OCI-LY7 (cell line): ENCODE measurements around the gene ROCK2. TPM values are rescaled to one million over a fixed set of nuclear protein-coding genes. Genes with fewer than 3 reads are reported as not detected.
"Not testable (repeated sequence)": the region's sequence is repeated elsewhere in the genome, so short reads cannot be mapped to it uniquely, and the experiment has no call there.

Experiments
- BruUV-seq: library from RNA; stranded (reverse); fragments of 400-500 nt; replicated peaks from 2 replicates; lab custom pipeline; 2021; lab: Mats Ljungman, UMichigan
- CTCF ChIA-PET: fragments of 300-600 bp; sonication (Branson Sonifier 250); formaldehyde crosslinking; loops from one replicate; lab custom pipeline; 2022; ENCODE audit warnings: antibody characterized with exemption; ENCODE audit not compliant: unreplicated experiment; lab: Charles Lee
- POLR2A ChIA-PET: fragments of 300-600 bp; sonication (Branson Sonifier 250); formaldehyde crosslinking; loops from one replicate; lab custom pipeline; 2022; ENCODE audit warnings: antibody characterized with exemption; lab: Charles Lee
- DNase-seq: peaks from one replicate; pipeline ENCODE4 v3.0.0-alpha.2; 2015; ENCODE audit warnings: low spot score
- H2AFZ ChIP-seq: fragments of 200-600 bp; sonication (generic), shearing (Covaris generic); 2 replicates; pipeline ENCODE4 v1.6.1; 2014; ENCODE audit warnings: mild to moderate bottlenecking, antibody characterized with exemption, low read length, moderate library complexity
- H3K27ac ChIP-seq: fragments of 200-600 bp; sonication (generic); 2 replicates; pipeline ENCODE4 v1.5.1; 2014; ENCODE audit warnings: mixed run types, low read depth, mild to moderate bottlenecking, moderate library complexity, low read length, inconsistent platforms; ENCODE audit not compliant: poor library complexity, severe bottlenecking
- H3K36me3 ChIP-seq: fragments of 200-600 bp; sonication (generic); 2 replicates; pipeline ENCODE4 v1.6.1; 2014; ENCODE audit warnings: mild to moderate bottlenecking, antibody characterized with exemption, low read length, moderate library complexity, mixed read lengths; ENCODE audit not compliant: insufficient read depth
- H3K4me1 ChIP-seq: fragments of 200-600 bp; sonication (generic); 2 replicates; pipeline ENCODE4 v1.5.1; 2014; ENCODE audit warnings: mild to moderate bottlenecking, low read length; ENCODE audit not compliant: insufficient read depth, poor library complexity, severe bottlenecking
- H3K4me2 ChIP-seq: fragments of 200-600 bp; sonication (generic); 2 replicates; pipeline ENCODE4 v1.6.1; 2014; ENCODE audit warnings: mild to moderate bottlenecking, low read length
- H3K4me3 ChIP-seq: fragments of 200-600 bp; sonication (generic); 2 replicates; pipeline ENCODE4 v1.5.1; 2014; ENCODE audit warnings: mild to moderate bottlenecking, low read depth, low read length; ENCODE audit not compliant: poor library complexity, severe bottlenecking
- H3K79me2 ChIP-seq: fragments of 200-600 bp; sonication (generic); 2 replicates; pipeline ENCODE4 v1.6.1; 2016; ENCODE audit warnings: low read depth, mild to moderate bottlenecking, low read length, moderate library complexity, mixed read lengths; ENCODE audit not compliant: insufficient read depth
- H3K9me2 ChIP-seq: fragments of 200-600 bp; sonication (generic); 2 replicates; pipeline ENCODE4 v1.6.1; 2016; ENCODE audit warnings: mild to moderate bottlenecking, low read length, mixed read lengths; ENCODE audit not compliant: insufficient read depth
- H3K9me3 ChIP-seq: fragments of 200-600 bp; sonication (generic); 2 replicates; pipeline ENCODE4 v1.6.1; 2014; ENCODE audit warnings: mild to moderate bottlenecking, mixed run types, low read length, mixed read lengths
- H4K20me1 ChIP-seq: fragments of 200-600 bp; sonication (generic); 2 replicates; pipeline ENCODE4 v1.6.1; 2014; ENCODE audit warnings: mild to moderate bottlenecking, antibody characterized with exemption, low read length, moderate library complexity, mixed read lengths; ENCODE audit not compliant: insufficient read depth
- EZH2phosphoT487 ChIP-seq: fragments of 200-600 bp; sonication (generic); IDR thresholded peaks from 2 replicates; pipeline ENCODE4 v1.6.1; 2018; ENCODE audit warnings: low read depth, borderline replicate concordance, mild to moderate bottlenecking, mixed run types, antibody characterized with exemption, low read length, moderate library complexity, mixed read lengths
- intact Hi-C: fragments of 100-400 bp; cut with micrococcal nuclease; formaldehyde crosslinking; loops from one replicate; pipeline ENCODE4 v1.10.0; 2022; ENCODE audit not compliant: unreplicated experiment
- total RNA-seq, 2 experiments: library from RNA; depleted of rRNA in 1 of 2; stranded (reverse); fragments of >200 nt in 1 of 2; shearing (Covaris generic) in 1 of 2; gene quantifications; 2 replicates each; pipeline ENCODE4 v1.2.3, GENCODE V29; 2014 to 2022
- TF ChIP-seq, protein P1 (sequence below): fragments of 200-600 bp; sonication (generic); conservative IDR thresholded peaks from 2 replicates; pipeline ENCODE4 v1.5.1; 2014; ENCODE audit warnings: mild to moderate bottlenecking, antibody characterized with exemption, low read length, moderate library complexity, mixed read lengths

ROCK2 gene
- total RNA-seq, 2 experiments from 2014 or later, result 12.4 to 21.0 TPM

DNA sequence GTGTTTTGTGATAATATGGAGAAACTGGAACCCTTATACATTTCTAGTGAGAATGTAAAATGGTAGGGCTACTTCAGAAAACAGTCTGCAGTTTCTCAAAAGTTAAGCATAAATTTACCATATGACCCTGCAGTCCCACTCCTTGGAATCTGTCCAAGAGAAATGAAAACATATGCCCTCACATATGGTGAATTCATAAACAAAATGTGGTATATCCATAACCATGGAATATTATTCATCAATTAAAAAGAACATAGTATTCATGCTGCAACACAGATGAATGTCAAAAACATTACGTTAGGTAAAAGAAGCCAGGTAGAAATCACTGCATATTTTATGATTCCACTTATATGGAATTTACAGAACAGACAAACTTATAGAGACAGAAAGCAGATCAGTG, 11.8 kb downstream of the ROCK2 start:
- Histone ChIP-seq H3K79me2 (peaks cover 56% of the 10 kb centered on the region), H3K36me3 (no peaks in the 10 kb centered on the region), H3K4me2 (no peak overlapping the region), H3K9me2 (no peaks in the 10 kb centered on the region), H3K9me3 (peaks cover 5% of the 10 kb centered on the region; the same call in 1 of the 2 replicates), H3K27ac (no peak overlapping the region), H3K4me1 (no peaks in the 10 kb centered on the region), H4K20me1 (0 out of 2 replicates have a peak, but pooled peaks cover 9% of the 10 kb centered on the region), H2AFZ (no peak overlapping the region), H3K4me3 (no peak overlapping the region)
- intact Hi-C loops, result no loop called here
- TF ChIP-seq, protein P1, sequence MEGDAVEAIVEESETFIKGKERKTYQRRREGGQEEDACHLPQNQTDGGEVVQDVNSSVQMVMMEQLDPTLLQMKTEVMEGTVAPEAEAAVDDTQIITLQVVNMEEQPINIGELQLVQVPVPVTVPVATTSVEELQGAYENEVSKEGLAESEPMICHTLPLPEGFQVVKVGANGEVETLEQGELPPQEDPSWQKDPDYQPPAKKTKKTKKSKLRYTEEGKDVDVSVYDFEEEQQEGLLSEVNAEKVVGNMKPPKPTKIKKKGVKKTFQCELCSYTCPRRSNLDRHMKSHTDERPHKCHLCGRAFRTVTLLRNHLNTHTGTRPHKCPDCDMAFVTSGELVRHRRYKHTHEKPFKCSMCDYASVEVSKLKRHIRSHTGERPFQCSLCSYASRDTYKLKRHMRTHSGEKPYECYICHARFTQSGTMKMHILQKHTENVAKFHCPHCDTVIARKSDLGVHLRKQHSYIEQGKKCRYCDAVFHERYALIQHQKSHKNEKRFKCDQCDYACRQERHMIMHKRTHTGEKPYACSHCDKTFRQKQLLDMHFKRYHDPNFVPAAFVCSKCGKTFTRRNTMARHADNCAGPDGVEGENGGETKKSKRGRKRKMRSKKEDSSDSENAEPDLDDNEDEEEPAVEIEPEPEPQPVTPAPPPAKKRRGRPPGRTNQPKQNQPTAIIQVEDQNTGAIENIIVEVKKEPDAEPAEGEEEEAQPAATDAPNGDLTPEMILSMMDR, result no peak
- TF ChIP-seq EZH2phosphoT487, result no peak
- POLR2A ChIA-PET, result no interaction called here
- no TSS peak for BruUV-seq
- no peak for DNase-seq
- CTCF ChIA-PET, result no interaction called here

DNA sequence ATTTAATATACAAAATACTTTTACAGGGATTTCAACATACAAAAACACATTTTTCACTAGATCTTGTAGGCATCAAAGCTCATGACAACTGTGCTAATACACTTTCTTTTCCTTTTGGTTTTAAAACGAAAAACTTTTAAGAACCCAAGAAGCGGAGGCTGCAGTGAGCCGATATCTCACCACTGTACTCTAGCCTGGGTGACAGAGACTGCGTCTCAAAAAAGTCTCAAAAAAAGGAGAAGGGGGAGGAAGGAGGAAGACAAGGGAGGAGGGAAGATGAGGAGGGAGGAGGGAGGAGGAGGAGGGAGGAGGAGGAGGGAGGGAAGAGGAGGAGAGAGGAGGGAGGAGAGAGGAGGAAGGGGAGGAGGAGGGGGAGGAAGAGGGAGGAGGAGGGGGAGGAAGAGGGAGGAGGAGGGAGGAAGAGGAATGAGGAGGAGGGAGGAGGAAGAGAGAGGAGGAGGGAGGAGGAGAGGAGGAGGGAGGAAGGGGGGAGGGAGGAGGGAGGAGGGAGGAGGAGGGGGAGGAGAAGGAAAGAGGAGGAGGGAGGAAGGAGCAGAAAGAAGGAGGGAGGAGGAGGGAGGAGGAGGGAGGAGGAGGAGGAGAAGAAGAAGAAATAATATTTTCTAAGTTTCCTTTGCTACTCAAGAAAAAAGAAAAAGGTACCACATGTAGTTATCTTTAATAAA, 13.8 kb downstream of the ROCK2 start:
- intact Hi-C loops, result no loop called here
- Histone ChIP-seq H3K4me2 (no peak overlapping the region), H3K4me1 (no peaks in the 10 kb centered on the region), H3K27ac (no peak overlapping the region), H3K9me2 (no peaks in the 10 kb centered on the region), H3K36me3 (no peaks in the 10 kb centered on the region), H3K79me2 (peaks cover 48% of the 10 kb centered on the region), H2AFZ (no peak overlapping the region), H3K4me3 (no peak overlapping the region), H3K9me3 (peaks cover 5% of the 10 kb centered on the region; the same call in 1 of the 2 replicates), H4K20me1 (peaks cover 13% of the 10 kb centered on the region; the same call in 1 of the 2 replicates)
- no peak for TF ChIP-seq EZH2phosphoT487
- TF ChIP-seq, protein P1, result no peak
- BruUV-seq, result no TSS peak
- ChIA-PET POLR2A (no interaction called here), CTCF (no interaction called here)
- no peak for DNase-seq

DNA sequence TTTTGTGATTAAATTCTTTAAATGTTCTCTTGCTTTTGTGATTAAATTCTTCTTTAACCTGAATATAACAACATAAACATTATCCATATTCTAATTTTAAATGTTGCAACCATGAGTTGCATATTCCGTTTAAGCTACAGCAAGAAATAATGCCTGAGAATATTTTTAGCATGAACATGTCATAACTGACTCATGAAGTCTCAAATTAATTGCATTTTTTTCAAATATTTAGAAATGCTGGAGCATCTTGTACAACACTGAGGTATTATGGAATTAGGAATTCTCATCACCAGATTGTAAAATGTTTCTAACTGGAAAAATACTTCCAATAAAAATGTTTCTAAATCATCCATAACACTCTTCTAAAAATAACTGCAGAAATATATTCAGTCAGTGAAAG, 14.7 kb downstream of the ROCK2 start:
- no TSS peak for BruUV-seq

GRCh38 chr2:11328522-11328921, 15.9 kb downstream of the ROCK2 start:
- H3K9me2 ChIP-seq, DNase-seq, H3K4me1 ChIP-seq, intact Hi-C loops, H3K9me3 ChIP-seq, H2AFZ ChIP-seq, H3K36me3 ChIP-seq, H3K4me2 ChIP-seq, H3K27ac ChIP-seq, H3K4me3 ChIP-seq, CTCF ChIA-PET, BruUV-seq: not testable (repeated sequence)
- POLR2A ChIA-PET, result interaction anchor here (1.1 kb wide), 2 partner anchors 10 to 16 kb away, joined by 3 read pairs; partner anchors contain the start of gene ROCK2
- peaks cover 18% of the 10 kb centered on the region; the same call in 1 of the 2 replicates for H4K20me1 ChIP-seq
- H3K79me2 ChIP-seq, result peaks cover 32% of the 10 kb centered on the region

More for the DNA sequence above, 14.7 kb downstream of the ROCK2 start:
- Histone ChIP-seq H3K27ac (no peak overlapping the region), H3K9me3 (peaks cover 5% of the 10 kb centered on the region; the same call in 1 of the 2 replicates), H3K4me1 (no peaks in the 10 kb centered on the region), H3K36me3 (no peaks in the 10 kb centered on the region), H3K79me2 (peaks cover 42% of the 10 kb centered on the region), H3K9me2 (no peaks in the 10 kb centered on the region), H3K4me3 (no peak overlapping the region), H3K4me2 (no peak overlapping the region), H4K20me1 (peaks cover 14% of the 10 kb centered on the region; the same call in 1 of the 2 replicates), H2AFZ (no peak overlapping the region)
- intact Hi-C loops, result no loop called here
- DNase-seq, result no peak
- ChIA-PET POLR2A (interaction anchor here (0.7 kb wide), 1 partner anchor 16 kb away, joined by 4 read pairs; no protein-coding TSS in a partner anchor), CTCF (no interaction called here)
- no peak for TF ChIP-seq EZH2phosphoT487
